ENCODE data around the gene SLC35A1.

GRCh38 chr6:87494761-87495422 lies 22.1 kb downstream of the SLC35A1 start:
- TF ChIP-seq CTCF (IDR thresholded peaks at IDR 0.05) (no peak), EZH2 (IDR thresholded peaks at IDR 0.05; ENCODE audit: borderline replicate concordance, insufficient read depth, low read depth, low read length, poor library complexity, severe bottlenecking) (no peak)
